HG03196 (cell line): ENCODE measurements around the gene PRPSAP2.
"Not testable (repeated sequence)": the region's sequence is repeated elsewhere in the genome, so short reads cannot be mapped to it uniquely, and the experiment has no call there.

Experiments used
- ATAC-seq: cut with Tn5 transposase; IDR thresholded peaks from one replicate; pipeline ENCODE4 v1.9.1; 2021; ENCODE audit not compliant: unreplicated experiment

The PRPSAP2 gene

DNA sequence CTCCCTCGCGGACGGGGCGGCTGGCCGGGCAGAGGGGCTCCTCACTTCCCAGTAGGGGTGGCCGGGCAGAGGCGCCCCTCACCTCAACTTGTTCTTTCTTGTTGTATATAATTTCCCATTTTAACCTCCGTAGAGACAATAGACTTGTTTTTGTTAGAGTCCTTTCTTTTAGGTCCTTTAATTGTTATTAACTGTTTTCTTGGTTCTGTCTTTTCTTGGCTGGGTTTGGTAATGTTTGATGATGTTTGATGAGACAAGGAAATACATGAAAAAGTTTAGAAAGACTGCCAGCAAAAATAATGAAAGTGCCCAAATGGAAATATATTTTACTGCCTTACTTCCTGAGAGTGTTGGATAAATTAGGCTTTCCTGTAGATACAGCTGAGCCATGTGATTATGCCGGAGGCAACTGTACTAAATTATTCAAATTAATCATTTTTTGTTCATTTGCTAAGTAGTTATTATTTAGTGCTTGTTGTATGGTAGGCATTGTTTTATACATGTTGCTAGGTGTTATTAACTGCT is 30.9 kb downstream of the PRPSAP2 start:
- no peak for ATAC-seq

DNA sequence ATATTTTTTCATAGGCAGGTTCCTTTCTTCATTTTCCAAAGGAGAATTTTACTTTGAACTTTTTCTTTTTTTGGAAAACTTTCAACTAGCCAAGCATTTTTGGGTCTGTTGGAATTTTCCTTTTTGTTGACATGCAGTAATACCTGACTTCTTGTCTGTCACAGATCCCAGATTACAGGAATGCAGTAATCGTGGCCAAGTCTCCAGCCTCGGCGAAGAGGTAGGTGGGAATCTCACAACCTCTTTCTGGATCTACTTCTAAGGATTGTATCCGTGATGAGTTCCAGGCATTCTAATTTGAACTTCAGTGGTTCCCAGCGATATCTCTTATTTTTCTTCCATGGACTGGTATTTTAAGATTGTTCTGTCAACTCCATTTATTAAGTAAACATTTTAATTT is 31.7 kb downstream of the PRPSAP2 start:
- no peak for ATAC-seq

DNA sequence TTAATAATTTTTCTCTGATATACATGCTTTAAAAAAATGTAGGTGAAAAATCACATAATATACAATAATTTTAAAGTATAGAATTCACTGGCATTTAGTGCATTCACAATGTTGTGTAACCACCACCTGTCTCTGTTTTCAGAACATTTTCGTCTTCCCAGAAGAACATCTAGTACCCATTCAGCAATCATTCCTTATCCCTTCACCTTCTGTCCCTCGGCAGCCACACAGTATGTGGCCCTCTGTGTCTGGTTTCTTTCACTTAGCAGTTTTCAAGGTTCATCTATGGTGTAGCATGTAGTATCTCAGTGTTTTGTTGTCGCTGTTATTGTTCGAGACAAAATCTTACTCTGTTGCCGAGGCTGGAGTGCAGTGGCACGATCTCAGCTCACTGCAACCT is 33.6 kb downstream of the PRPSAP2 start:
- ATAC-seq = no peak

DNA sequence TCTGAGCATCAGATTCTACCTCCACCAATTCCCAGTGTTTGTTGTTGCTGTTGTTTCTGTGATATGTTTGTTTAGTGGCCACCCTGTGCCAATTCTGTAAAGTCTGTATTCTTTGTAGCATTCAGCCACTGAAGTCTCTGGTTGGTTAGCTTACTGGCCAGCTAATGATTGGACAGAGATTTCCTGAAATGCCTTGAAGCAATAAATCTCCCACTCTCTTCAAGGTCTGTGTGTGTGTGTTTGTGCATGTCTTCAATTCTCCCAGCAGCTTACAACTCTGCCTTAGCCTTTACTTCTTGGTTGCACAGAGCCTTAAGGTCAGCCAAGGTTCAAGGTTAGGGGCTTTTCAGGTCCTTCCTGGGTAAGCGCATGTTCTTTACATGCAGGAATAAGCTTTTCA is 38.2 kb downstream of the PRPSAP2 start:
- ATAC-seq = no peak

DNA sequence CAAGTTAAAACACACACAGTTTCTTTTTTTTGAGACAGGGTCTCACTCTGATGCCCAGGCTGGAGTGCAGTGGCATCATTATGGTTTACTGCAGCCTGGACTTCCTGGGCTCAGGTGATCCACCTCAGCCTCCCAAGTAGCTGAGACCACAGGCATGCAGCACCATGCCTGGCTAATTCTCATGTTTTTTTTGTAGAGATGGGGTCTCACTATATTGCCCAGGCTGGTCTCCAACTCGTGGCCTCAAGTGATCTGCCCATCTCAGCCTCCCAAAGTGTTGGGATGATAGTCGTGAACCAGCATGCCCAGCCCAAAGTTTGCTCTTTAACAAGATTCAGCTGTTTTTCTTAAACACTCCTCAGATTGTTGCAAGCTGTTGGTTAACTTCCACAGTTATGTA is 39.0 kb downstream of the PRPSAP2 start:
- no peak for ATAC-seq

DNA sequence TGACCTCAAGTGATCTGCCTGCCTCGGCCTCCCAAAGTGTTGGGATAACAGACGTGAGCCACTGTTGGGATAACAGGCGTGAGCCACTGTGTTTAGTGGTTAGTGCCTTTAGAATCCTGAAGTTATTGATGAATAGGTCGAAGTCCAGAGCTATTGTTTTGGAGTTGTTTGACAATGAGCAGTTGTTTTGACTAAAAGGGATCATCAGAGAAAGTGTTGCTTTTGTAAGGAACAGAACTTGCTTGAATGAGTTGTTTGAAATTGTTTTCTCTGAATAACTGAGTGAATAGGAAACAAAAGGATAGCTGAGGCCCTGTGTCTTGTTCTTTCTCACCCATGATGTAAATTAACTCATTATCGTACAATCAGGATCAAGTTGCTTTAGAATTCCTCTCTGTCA is 46.6 kb downstream of the PRPSAP2 start:
- ATAC-seq = no peak

DNA sequence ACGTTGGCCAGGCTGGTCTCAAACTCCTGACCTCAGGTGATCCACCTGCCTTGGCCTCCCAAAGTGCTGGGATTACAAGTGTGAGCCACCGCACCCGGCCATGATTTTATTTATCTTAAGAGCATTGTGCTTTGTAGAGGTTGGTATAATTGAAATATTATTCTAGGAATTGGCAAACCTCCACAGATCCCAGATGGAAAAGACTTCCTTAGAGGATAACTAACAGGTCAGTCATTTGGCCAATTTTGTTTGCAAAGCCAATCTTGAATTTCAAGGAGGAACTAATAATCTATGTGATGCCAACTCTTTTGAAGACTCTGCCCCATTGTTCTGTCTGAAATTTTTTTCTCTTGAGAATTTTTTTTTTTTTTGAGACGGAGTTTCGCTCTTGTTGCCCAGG is 47.3 kb downstream of the PRPSAP2 start:
- ATAC-seq = no peak

DNA sequence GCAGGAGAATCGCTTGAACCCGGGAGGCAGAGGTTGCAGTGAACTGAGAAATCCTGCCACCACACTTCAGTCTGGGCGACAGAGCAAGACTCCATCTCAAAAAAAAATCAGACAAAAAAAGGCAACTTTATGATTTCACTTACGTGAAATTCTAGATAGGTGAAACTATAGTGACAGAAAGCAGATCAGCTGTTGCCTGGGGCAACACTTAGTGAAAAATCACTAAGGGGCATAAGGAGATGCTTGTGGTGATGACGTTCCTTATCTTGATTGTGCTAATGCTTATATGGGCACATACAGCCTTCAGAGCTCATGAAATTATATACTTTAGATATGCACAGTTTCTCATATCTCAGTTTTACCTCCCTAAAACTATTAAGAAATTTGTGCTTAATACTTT is 52.4 kb downstream of the PRPSAP2 start:
- no peak for ATAC-seq

DNA sequence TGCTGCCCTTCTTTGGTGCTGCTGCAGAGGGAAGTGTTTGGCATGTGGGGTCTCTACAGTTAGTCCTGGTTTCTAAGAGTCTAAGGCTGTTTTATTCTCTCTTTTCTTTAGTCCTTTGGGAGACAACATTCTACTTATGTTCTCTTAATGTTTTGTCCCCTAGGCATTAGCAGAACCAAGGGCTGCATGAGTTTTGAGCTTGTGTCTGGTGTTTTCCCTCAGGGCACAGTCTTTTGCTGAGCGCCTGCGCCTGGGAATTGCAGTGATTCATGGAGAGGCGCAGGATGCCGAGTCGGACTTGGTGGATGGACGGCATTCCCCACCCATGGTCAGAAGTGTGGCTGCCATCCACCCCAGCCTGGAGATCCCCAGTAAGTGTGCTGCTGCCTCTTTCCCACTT is 53.0 kb downstream of the PRPSAP2 start:
- no peak for ATAC-seq

DNA sequence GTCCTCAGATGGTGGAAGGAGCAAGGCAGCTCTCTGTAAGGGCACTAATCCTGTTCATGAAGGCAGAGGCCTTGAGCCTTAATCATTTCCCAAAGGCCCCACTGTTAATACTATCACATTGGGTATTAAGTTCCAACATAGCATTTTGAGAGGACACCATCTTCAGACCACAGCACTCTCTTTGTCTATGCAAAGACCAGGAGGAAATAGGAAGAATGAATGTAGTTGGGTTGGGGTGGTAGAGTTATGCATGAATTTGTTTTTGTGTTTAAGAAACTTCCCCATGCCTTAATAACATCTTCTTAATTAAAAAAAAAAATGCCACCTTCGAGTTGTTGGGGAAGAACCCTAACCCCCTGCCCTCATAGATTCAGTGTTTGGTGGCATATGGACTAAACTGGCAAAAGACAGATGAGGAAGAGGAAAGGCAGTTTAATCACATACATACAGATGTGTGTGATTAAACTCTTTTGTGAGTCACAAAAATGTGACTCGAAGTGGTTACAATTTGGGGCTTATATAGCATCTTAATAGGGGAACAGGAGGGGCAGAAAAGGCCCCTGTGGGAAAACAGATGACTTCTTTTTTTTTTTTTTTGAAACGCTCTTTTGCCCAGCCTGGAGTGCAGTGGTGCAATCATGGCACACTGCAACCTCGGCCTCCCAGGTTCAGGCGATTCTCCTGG is 59.0 kb downstream of the PRPSAP2 start:
- no peak for ATAC-seq

DNA sequence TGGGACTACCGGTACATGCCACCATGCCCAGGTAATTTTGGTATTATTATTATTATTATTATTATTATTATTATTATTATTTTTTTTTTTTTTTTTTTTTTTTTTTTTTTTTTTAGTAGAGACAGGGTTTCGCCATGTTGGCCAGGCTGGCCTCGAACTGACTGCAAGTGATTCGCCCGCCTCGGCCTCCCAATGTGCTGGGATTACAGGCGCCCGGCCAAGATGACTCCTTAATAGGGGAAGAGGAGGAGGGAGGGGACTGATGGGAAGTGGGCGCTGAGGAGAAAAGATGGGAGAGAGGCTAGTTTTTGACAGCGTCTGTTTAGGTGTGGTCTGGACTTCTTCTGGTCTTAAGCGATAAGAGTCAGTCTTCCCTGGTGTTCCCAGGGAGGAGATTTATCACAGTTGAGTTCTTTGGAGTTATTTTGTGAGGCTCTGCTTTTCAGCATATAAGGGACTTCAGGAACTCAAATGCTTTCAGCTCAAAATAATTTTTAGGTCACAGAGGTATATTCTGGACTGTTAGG is 59.6 kb downstream of the PRPSAP2 start:
- ATAC-seq = no peak

DNA sequence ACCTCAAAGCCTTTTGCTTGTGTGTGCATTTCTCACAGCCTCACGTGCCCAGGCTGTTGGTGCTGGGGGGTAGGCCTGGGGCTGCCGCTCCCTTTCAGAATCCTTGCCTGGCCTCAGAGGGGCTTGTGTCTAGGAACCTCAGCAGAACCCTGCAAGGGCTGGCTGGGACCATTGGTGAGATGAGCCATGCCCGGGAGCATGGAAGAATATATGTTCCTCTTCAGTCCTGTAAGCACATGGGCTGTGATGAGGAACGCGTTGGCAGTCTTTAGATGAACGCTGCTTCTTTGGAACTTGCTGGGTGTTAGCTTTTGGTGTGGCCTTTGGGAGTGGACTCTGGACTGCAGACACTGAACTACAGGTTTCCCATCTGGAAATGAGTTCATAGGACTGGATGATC is 62.0 kb downstream of the PRPSAP2 start:
- ATAC-seq = no peak

DNA sequence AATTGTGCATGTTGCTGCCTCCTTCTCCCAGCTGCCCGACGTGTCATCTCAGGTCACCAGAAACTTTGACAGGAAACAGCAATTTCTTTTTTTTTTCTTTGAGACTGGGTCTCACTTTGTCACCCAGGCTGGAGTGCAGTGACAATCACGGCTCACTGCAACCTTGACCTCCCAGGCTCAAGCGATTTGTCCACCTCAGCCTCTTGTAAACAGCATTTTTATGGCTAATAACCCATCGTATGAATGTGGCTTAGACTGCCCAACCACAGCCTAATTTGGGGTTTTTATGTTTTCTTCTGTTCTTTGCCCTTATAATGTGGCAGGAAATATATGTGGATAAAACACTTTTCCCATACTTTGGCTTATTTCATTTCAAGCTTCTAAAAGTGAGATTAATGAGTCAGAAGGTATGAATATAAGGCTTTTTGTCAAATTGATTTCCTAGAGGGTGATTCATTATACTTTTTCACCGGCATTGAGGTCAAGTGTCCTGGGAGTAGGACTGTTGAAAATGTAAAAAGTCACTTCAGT is 63.0 kb downstream of the PRPSAP2 start:
- no peak for ATAC-seq

DNA sequence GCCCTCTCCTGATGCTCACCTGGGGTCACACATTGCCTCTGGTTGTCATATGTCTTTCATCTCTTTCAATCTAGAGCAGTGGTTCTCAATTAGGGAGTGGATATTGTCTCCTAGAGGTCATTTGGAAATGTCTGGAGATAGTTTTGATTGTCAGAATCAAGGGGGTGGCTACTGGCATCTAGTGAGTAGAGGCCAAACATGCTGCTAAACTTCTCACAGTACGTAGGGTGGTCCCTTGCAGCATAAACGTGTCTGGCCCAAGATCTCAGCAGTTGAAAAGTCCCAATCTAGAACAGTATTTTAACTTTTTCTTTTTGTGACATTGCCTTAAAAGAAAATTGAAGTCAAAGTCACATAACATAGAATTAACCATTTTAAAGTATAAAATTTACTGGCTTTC is 63.6 kb downstream of the PRPSAP2 start:
- no peak for ATAC-seq

DNA sequence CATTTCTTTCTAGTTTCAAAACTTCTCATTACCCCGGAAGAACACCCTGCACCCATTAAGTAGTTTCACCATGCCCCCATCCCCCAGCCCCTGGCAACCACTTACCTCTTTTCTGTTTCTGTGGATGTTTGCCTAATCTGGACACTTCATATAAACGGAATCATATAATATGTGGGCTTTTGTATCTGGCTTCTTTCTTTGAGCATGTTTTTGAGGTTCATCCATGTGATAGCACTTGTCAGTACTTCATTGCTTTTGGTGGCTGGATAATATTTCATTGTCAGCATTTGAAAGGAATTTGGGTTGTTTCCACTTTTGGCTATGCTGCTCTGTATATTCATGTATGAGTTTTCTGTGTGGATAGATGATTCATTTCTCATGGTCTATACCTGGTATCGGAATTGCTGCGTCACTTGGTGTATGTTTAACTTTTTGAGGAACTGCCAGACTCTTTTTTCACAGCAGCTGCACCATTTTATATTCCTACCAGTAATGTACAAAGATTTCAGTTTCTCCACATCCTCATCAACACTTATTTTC is 64.1 kb downstream of the PRPSAP2 start:
- peak; percentile 66 for ATAC-seq

DNA sequence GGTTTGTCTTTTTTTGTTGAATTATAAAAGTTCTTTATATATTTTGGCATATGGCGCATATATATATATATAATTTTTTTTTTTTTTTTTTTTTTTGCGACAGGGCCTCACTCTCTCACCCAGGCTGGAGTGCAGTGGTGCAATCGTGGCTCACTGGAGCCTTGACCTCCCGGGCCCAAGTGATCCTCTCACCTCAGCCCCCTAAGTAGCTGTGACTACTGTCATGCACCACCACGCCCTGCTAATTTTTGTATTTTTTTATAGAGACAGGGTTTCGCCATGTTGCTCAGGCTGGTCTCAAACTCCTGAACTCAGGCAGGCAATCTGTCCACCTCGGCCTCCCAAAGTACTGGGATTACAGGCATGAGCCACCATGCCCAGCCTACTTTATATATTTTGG is 64.7 kb downstream of the PRPSAP2 start:
- ATAC-seq = not testable (repeated sequence)

DNA sequence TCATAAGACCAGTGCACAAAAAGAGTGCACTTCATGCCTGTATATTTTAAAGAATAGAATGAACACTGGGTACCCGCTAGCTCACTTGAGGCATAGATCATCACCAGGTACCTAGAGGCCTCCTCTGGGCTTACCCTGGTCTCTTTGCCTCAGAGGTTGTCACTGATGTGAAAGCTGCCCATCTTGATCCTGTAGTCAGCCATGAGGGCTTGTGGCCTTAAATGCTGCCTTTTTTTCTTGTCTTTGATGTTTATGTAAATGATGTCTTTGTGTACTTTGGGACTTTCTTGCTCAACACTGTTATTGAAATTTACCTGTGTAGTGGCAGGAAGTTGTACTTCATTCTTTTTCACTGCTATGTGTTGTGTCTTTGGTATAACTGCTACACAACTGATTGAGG is 67.3 kb downstream of the PRPSAP2 start:
- ATAC-seq = no peak

DNA sequence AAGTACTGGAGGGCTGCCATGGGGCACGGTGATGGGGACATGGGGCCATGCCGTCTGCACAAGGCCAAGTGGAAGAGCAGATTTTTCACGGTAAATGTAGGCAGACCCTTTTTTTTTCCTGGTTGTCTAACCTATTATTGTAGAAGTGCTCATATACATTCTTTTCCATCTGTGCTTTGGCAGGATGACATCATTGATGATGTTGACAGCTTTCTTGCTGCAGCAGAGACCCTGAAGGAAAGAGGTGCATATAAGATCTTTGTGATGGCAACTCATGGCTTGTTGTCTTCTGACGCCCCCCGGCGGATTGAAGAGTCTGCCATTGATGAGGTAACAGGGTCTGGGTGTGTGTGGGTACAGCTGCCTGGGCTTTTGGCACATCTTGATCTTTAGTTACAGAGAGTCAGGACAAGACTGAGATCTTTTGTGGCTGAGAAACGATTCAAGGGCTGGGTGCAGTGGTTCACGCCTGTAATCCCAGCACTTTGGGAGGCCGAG is 70.7 kb downstream of the PRPSAP2 start:
- ATAC-seq = no peak

DNA sequence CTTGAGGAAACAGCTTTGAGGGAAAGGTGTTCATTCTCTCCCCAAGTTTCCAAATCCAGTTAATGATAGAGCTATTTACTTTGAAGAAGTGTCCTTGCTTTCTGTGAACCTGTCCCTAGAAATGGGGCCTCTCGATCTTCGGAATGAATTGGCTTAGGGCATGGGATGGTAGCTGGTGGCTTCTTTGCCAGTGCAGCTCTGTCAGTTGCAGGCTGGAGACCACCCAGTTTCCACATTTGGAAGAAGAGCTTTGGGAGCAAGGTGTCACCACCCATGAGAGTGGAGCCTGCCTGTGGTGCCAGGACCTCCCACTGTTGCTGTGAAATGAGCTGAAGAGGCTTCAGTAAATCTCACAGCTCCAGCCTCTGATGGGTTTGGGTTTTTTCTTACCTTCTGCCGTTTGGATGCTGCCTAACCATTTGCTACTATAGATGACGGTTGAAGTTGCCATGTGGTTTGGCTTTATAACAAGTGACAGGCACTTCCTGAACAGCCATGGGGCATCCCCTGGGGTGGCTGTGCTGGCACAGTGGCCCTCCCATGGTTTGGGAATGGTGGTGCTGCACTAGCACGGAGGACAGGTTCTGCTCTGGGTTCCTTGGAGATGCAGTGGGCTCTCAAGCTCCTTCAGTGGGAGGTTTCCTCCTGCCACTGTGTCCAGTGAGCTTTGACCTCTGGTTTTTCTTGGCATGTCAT is 74.6 kb downstream of the PRPSAP2 start:
- no peak for ATAC-seq

DNA sequence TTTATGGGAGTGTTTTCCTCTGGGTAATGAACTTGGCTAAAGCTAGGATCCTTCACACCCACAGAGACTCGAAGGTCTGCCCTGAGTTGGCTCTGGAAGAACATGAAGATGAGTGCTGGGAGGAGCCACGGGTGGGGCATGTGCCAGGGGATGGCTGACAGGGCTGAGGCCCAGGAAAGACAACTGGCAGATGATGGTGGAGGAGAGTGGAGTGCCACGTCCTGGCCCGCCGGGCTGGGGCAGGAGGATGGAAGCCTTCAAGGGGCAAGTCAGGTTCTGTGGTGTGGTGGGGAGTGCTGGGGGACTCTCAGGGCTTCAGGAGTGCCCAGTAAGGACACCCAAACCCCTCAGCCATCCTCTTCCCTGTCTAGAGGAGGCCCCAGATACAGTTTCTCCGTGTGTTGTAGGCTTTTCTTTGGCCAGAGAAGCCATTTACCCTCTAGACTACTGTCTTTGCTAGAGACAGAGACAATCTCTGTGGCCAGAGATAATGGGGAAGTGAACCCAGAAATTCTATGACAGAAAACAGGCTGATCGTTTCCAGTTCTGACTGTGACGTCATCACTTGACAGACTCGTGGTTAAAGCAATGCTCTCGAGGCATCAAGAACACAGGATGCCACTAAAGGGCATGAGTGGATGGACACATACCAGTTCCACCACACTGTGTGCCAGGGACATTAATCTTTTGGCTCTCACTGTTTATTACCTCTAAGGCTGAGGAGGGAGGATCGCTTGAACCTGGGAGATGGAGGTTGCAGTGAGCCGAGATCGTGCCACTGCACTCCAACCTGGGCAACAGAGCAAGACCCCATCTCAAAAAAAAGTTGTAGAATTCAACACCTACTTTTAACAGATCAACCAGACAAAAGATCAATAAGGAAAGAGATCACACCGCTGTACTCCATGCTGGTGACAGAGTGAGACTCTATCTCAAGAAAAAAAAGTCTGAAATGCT is 75.4 kb downstream of the PRPSAP2 start:
- ATAC-seq = no peak
